Activated CD4-positive, alpha-beta memory T cell treated with anti-CD3 and anti-CD28 coated beads, Interleukin-2, amount 10 ng/mL, durations not matched to agents 7 days and 5 days (primary cell): ENCODE data around the gene TPM2. TPM values are rescaled to one million over a fixed set of nuclear protein-coding genes. Genes with fewer than 3 reads are reported as not detected.

Source experiments
- CTCF ChIA-PET: fragments of 350-600 bp; sonication (Branson Sonifier 250); formaldehyde crosslinking; loops from one replicate; lab custom pipeline; 2021; ENCODE audit warnings: antibody characterized with exemption, inconsistent platforms; lab: Charles Lee
- POLR2A ChIA-PET: fragments of 350-600 bp; sonication (Branson Sonifier 250); formaldehyde crosslinking; loops from one replicate; lab custom pipeline; 2021; ENCODE audit warnings: antibody characterized with exemption; lab: Charles Lee
- DNase-seq: peaks from one replicate; pipeline ENCODE4 v3.0.0-alpha.2; 2020
- H3K27ac Mint-ChIP-seq: one replicate; pipeline ENCODE4 v1.8.0; 2021; ENCODE audit warnings: mild to moderate bottlenecking, mixed read lengths
- H3K27me3 Mint-ChIP-seq: one replicate; pipeline ENCODE4 v1.8.0; 2021; ENCODE audit warnings: mixed read lengths
- H3K36me3 Mint-ChIP-seq: one replicate; pipeline ENCODE4 v1.8.0; 2021; ENCODE audit warnings: low read depth, mixed read lengths
- H3K4me1 Mint-ChIP-seq: one replicate; pipeline ENCODE4 v1.8.0; 2021; ENCODE audit warnings: mixed read lengths
- H3K4me3 Mint-ChIP-seq: one replicate; pipeline ENCODE4 v1.8.0; 2021; ENCODE audit warnings: mild to moderate bottlenecking, mixed read lengths
- H3K9me3 Mint-ChIP-seq: one replicate; pipeline ENCODE4 v1.8.0; 2021; ENCODE audit warnings: mixed read lengths
- total RNA-seq, 2 experiments: library from RNA; stranded (reverse); gene quantifications; one replicate each; pipeline ENCODE4 v1.2.3, GENCODE V29; 2021

Gene TPM2
- total RNA-seq, 2 experiments from 2014 or later, result 8.9 to 9.2 TPM

- Mint-ChIP-seq H3K27me3 (no peaks in the 10 kb centered on the region), H3K4me3 (no peak overlapping the region), H3K4me1 (peaks cover 1% of the 10 kb centered on the region), H3K36me3 (no peaks in the 10 kb centered on the region), H3K9me3 (no peaks in the 10 kb centered on the region), H3K27ac (no peak overlapping the region)
- CTCF ChIA-PET, result interaction anchor here (0.6 to 2.5 kb wide), 2 partner anchors 12 to 15 kb away, joined by 4 to 15 read pairs; no protein-coding TSS in a partner anchor
- POLR2A ChIA-PET, result interaction anchor here (2.0 kb wide), 1 partner anchor 48 kb away, joined by 6 read pairs; no protein-coding TSS in a partner anchor
- no peak for DNase-seq
Measured at GRCh38 chr9:35682520-35683315, 7.0 kb downstream of the TPM2 start.

- H3K4me3 Mint-ChIP-seq, result no peak overlapping the region
- no peak overlapping the region for H3K27ac Mint-ChIP-seq
- no peaks in the 10 kb centered on the region for H3K4me1 Mint-ChIP-seq
- no peaks in the 10 kb centered on the region for H3K9me3 Mint-ChIP-seq
- ChIA-PET POLR2A (no interaction called here), CTCF (interaction anchor here (0.6 kb wide), 1 partner anchor 13 kb away, joined by 4 read pairs; no protein-coding TSS in a partner anchor)
- H3K27me3 Mint-ChIP-seq, result peaks cover 4% of the 10 kb centered on the region
- H3K36me3 Mint-ChIP-seq, result no peaks in the 10 kb centered on the region
- DNase-seq, result no peak
Measured at GRCh38 chr9:35682051-35682450, 7.7 kb downstream of the TPM2 start.

- H3K36me3 Mint-ChIP-seq, result no peaks in the 10 kb centered on the region
- H3K9me3 Mint-ChIP-seq, result no peaks in the 10 kb centered on the region
- peaks cover 6% of the 10 kb centered on the region for H3K27me3 Mint-ChIP-seq
- no peak for DNase-seq
- ChIA-PET POLR2A (no interaction called here), CTCF (no interaction called here)
- H3K27ac Mint-ChIP-seq, result no peak overlapping the region
- H3K4me1 Mint-ChIP-seq, result peaks cover under 1% of the 10 kb centered on the region
- no peak overlapping the region for H3K4me3 Mint-ChIP-seq
Measured at GRCh38 chr9:35681341-35682002, 8.3 kb downstream of the TPM2 start.

GRCh38 chr9:35680331-35681105 is 9.2 kb downstream of the TPM2 start:
- no peak overlapping the region for H3K27ac Mint-ChIP-seq
- no peaks in the 10 kb centered on the region for H3K36me3 Mint-ChIP-seq
- no peaks in the 10 kb centered on the region for H3K9me3 Mint-ChIP-seq
- peaks cover 4% of the 10 kb centered on the region for H3K4me1 Mint-ChIP-seq
- H3K4me3 Mint-ChIP-seq, result no peak overlapping the region
- H3K27me3 Mint-ChIP-seq, result peaks cover 10% of the 10 kb centered on the region
- CTCF ChIA-PET, result interaction anchor here (1.5 kb wide), 1 partner anchor 16 kb away, joined by 6 read pairs; no protein-coding TSS in a partner anchor
- POLR2A ChIA-PET, result interaction anchor here (1.0 kb wide), 1 partner anchor 52 kb away, joined by 3 read pairs; the partner anchor contains the start of genes CREB3 and TLN1
- no peak for DNase-seq

GRCh38 chr9:35679766-35680330 is 9.9 kb downstream of the TPM2 start:
- H3K4me1 Mint-ChIP-seq, result peaks cover 5% of the 10 kb centered on the region
- no peak for DNase-seq
- H3K27me3 Mint-ChIP-seq, result peaks cover 15% of the 10 kb centered on the region
- no peak overlapping the region for H3K27ac Mint-ChIP-seq
- ChIA-PET CTCF (interaction anchor here (1.5 kb wide), 1 partner anchor 16 kb away, joined by 6 read pairs; no protein-coding TSS in a partner anchor), POLR2A (interaction anchor here (1.0 to 1.2 kb wide), 2 partner anchors 10 to 52 kb away, joined by 3 read pairs; partner anchors contain the start of genes CREB3 and TLN1)
- no peaks in the 10 kb centered on the region for H3K36me3 Mint-ChIP-seq
- H3K4me3 Mint-ChIP-seq, result no peak overlapping the region
- H3K9me3 Mint-ChIP-seq, result no peaks in the 10 kb centered on the region

DNA sequence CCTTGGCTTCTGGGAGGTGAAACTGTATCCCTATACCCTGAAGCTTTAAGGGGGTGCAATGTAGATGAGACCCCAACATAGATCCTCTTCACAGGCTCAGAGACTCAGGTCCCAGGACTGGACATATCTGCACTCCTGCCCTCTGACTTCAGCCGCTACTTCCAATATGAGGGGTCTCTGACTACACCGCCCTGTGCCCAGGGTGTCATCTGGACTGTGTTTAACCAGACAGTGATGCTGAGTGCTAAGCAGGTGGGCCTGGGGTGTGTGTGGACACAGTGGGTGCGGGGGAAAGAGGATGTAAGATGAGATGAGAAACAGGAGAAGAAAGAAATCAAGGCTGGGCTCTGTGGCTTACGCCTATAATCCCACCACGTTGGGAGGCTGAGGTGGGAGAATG is 10.6 kb downstream of the TPM2 start:
- H3K36me3 Mint-ChIP-seq, result no peaks in the 10 kb centered on the region
- ChIA-PET CTCF (interaction anchor here (1.5 kb wide), 1 partner anchor 17 kb away, joined by 6 read pairs; no protein-coding TSS in a partner anchor), POLR2A (interaction anchor here (1.2 kb wide), 1 partner anchor 11 kb away, joined by 3 read pairs; no protein-coding TSS in a partner anchor)
- peaks cover 22% of the 10 kb centered on the region for H3K27me3 Mint-ChIP-seq
- no peak overlapping the region for H3K27ac Mint-ChIP-seq
- peaks cover 10% of the 10 kb centered on the region for H3K4me1 Mint-ChIP-seq
- no peak for DNase-seq
- no peak overlapping the region for H3K4me3 Mint-ChIP-seq
- H3K9me3 Mint-ChIP-seq, result no peaks in the 10 kb centered on the region

DNA sequence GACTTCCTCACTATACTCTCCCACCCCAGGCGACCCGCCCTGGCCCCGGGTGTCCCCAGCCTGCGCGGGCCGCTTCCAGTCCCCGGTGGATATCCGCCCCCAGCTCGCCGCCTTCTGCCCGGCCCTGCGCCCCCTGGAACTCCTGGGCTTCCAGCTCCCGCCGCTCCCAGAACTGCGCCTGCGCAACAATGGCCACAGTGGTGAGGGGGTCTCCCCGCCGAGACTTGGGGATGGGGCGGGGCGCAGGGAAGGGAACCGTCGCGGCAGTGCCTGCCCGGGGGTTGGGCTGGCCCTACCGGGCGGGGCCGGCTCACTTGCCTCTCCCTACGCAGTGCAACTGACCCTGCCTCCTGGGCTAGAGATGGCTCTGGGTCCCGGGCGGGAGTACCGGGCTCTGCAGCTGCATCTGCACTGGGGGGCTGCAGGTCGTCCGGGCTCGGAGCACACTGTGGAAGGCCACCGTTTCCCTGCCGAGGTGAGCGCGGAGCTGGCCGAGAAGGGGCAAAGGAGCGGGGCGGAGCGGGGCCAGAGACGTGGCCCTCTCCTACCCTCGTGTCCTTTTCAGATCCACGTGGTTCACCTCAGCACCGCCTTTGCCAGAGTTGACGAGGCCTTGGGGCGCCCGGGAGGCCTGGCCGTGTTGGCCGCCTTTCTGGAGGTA is 13.9 kb downstream of the TPM2 start:
- Mint-ChIP-seq H3K36me3 (no peaks in the 10 kb centered on the region), H3K9me3 (no peaks in the 10 kb centered on the region), H3K4me3 (no peak overlapping the region), H3K27me3 (peaks cover 32% of the 10 kb centered on the region), H3K27ac (no peak overlapping the region), H3K4me1 (peaks cover 10% of the 10 kb centered on the region)
- CTCF ChIA-PET, result interaction anchor here (1.9 to 4.2 kb wide), 2 partner anchors 20 to 30 kb away, joined by 6 to 18 read pairs; no protein-coding TSS in a partner anchor
- no peak for DNase-seq
- POLR2A ChIA-PET, result interaction anchor here (1.0 to 2.8 kb wide), 2 partner anchors 11 to 13 kb away, joined by 3 to 13 read pairs; partner anchors contain the start of genes ARHGEF39 and TPM2

GRCh38 chr9:35675204-35675603 is 14.5 kb downstream of the TPM2 start:
- ChIA-PET POLR2A (interaction anchor here (0.7 to 2.8 kb wide), 3 partner anchors 10 to 605 kb away, joined by 3 to 13 read pairs (median 4); partner anchors contain the start of genes ARHGEF39 and TPM2), CTCF (interaction anchor here (1.4 to 4.2 kb wide), 3 partner anchors 10 to 29 kb away, joined by 4 to 18 read pairs (median 6); partner anchors contain the start of gene ARHGEF39)
- H3K27ac Mint-ChIP-seq, result no peak overlapping the region
- no peaks in the 10 kb centered on the region for H3K9me3 Mint-ChIP-seq
- H3K4me1 Mint-ChIP-seq, result peaks cover 10% of the 10 kb centered on the region
- no peak for DNase-seq
- no peaks in the 10 kb centered on the region for H3K36me3 Mint-ChIP-seq
- H3K27me3 Mint-ChIP-seq, result peaks cover 32% of the 10 kb centered on the region
- H3K4me3 Mint-ChIP-seq, result no peak overlapping the region

- ChIA-PET CTCF (interaction anchor here (1.4 to 4.2 kb wide), 2 partner anchors 8 to 22 kb away, joined by 4 to 18 read pairs; partner anchors contain the start of gene ARHGEF39), POLR2A (interaction anchor here (1.7 to 2.8 kb wide), 2 partner anchors 9 to 16 kb away, joined by 6 to 13 read pairs; partner anchors contain the start of genes ARHGEF39, CCDC107 and RMRP)
- Mint-ChIP-seq H3K36me3 (no peaks in the 10 kb centered on the region), H3K4me3 (no peak overlapping the region), H3K9me3 (no peaks in the 10 kb centered on the region), H3K4me1 (peaks cover 10% of the 10 kb centered on the region), H3K27me3 (peaks cover 32% of the 10 kb centered on the region), H3K27ac (no peak overlapping the region)
- no peak for DNase-seq
Measured at GRCh38 chr9:35674025-35674361, 15.7 kb downstream of the TPM2 start.

- CTCF ChIA-PET, result interaction anchor here (0.6 to 1.0 kb wide), 2 partner anchors 15 to 1026 kb away, joined by 3 read pairs; partner anchors contain the start of genes CCDC107 and RMRP
- Mint-ChIP-seq H3K27ac (no peak within 1 kb of the TSS), H3K4me3 (no peak within 1 kb of the TSS), H3K9me3 (peaks cover 1% of the 10 kb centered on the region), H3K4me1 (peaks cover 10% of the 10 kb centered on the region), H3K27me3 (peaks cover 32% of the 10 kb centered on the region), H3K36me3 (no peaks in the 10 kb centered on the region)
- POLR2A ChIA-PET, result interaction anchor here (0.8 to 2.8 kb wide), 4 partner anchors 8 to 16 kb away, joined by 3 to 13 read pairs (median 4); partner anchors contain the start of genes ARHGEF39, CCDC107 and RMRP
- no peak for DNase-seq
Measured at GRCh38 chr9:35673132-35674024, 16.3 kb downstream of the TPM2 start, which contains the start of gene CA9. CA9 (plus strand) TSS chr9:35673928; CDS start chr9:35673960, 32 bp downstream.
